Dendritic cell treated with granulocyte-macrophage colony-stimulating factor and Interleukin-4, amounts not matched to agents 40 ng/mL and 50 ng/mL, for 4 days (primary cell): ENCODE data around the gene ARID2.

Source experiments
- H3K27ac Mint-ChIP-seq: one replicate; pipeline ENCODE4 v1.8.0; 2022; ENCODE audit warnings: mild to moderate bottlenecking, mixed read lengths
- H3K27me3 Mint-ChIP-seq: one replicate; pipeline ENCODE4 v1.8.0; 2022; ENCODE audit warnings: mild to moderate bottlenecking, mixed read lengths
- H3K36me3 Mint-ChIP-seq: one replicate; pipeline ENCODE4 v1.8.0; 2022; ENCODE audit warnings: low read depth, mixed read lengths
- H3K4me1 Mint-ChIP-seq: one replicate; pipeline ENCODE4 v1.8.0; 2022; ENCODE audit warnings: low read depth, mixed read lengths
- H3K4me3 Mint-ChIP-seq: one replicate; pipeline ENCODE4 v1.8.0; 2022; ENCODE audit warnings: mild to moderate bottlenecking, moderate library complexity, mixed read lengths
- H3K9me3 Mint-ChIP-seq: one replicate; pipeline ENCODE4 v1.8.0; 2022; ENCODE audit warnings: mixed read lengths
- intact Hi-C: fragments of 100-400 bp; cut with micrococcal nuclease; formaldehyde crosslinking; loops from one replicate; pipeline ENCODE4 v1.15.0; 2022

Gene ARID2

DNA sequence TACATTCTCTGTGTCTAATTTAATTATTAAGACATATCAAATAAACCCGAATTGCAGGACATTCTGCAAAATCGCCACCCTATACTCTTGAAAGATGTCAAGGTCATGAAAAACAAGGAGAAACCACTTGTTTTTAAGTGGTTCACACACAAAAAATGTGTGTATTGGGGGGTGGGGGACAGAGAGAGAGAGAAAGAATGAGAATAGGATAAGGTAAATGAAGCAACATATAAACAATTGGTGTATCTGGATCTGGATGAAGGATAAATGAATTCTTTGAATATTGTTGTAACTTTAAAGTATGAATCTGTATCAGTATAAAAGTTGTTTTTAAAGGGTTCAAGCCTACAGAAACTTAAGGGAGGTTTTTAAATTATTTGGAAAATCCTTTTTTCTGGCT lies 72.1 kb downstream of the ARID2 start:
- Mint-ChIP-seq H3K27me3 (no peaks in the 10 kb centered on the region), H3K36me3 (peaks cover 20% of the 10 kb centered on the region), H3K9me3 (no peaks in the 10 kb centered on the region), H3K4me1 (no peaks in the 10 kb centered on the region), H3K4me3 (no peak overlapping the region), H3K27ac (no peak overlapping the region)
- intact Hi-C loops = no loop called here

- intact Hi-C loops = no loop called here
- no peak overlapping the region for H3K4me3 Mint-ChIP-seq
- no peaks in the 10 kb centered on the region for H3K27me3 Mint-ChIP-seq
- no peak overlapping the region for H3K27ac Mint-ChIP-seq
- peaks cover 20% of the 10 kb centered on the region for H3K36me3 Mint-ChIP-seq
- H3K9me3 Mint-ChIP-seq = no peaks in the 10 kb centered on the region
- H3K4me1 Mint-ChIP-seq = no peaks in the 10 kb centered on the region
Measured at GRCh38 chr12:45803111-45803510, 73.6 kb downstream of the ARID2 start.

DNA sequence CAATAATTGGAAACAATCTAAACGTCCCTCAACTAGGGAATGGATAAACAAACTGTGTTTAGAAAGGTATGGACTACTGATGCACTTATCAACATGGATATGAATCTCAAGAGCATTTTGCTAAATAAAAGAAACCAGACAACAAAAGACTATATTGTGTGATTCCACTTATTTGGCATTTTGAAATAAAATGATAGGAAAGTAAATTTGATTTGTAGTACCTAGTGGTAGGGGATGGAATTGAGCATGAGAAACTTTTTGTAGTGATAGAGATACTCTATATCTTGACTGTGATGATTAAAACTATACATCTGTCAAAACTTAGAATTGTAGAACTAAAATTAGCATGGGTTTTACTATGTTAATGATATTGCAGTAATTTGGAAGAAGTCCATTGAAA lies 87.1 kb downstream of the ARID2 start:
- Mint-ChIP-seq H3K9me3 (no peaks in the 10 kb centered on the region), H3K27me3 (no peaks in the 10 kb centered on the region), H3K36me3 (peaks cover 42% of the 10 kb centered on the region), H3K4me1 (no peaks in the 10 kb centered on the region), H3K27ac (no peak overlapping the region), H3K4me3 (no peak overlapping the region)
- intact Hi-C loops = no loop called here

DNA sequence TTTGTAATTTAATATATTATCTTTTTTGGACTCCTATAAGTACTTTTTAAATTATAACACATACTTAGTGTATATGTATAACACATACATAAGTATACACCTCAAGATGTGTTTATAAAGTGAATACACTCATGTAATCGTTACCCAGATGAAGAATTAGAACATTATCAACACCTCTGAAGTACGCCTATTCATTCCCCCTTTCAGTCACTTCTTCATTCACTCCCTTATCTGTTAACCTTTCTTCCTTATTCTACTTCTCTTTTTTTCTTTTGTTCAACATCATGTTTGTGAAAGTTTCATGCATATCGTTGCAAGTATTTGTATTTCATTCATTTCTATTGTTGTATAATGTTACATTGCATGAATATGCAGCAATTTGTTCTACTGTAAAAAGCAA lies 98.5 kb downstream of the ARID2 start:
- Mint-ChIP-seq H3K4me1 (peaks cover 13% of the 10 kb centered on the region), H3K9me3 (no peaks in the 10 kb centered on the region), H3K27me3 (no peaks in the 10 kb centered on the region), H3K27ac (no peak overlapping the region), H3K36me3 (peaks cover 53% of the 10 kb centered on the region), H3K4me3 (no peak overlapping the region)
- intact Hi-C loops = no loop called here

DNA sequence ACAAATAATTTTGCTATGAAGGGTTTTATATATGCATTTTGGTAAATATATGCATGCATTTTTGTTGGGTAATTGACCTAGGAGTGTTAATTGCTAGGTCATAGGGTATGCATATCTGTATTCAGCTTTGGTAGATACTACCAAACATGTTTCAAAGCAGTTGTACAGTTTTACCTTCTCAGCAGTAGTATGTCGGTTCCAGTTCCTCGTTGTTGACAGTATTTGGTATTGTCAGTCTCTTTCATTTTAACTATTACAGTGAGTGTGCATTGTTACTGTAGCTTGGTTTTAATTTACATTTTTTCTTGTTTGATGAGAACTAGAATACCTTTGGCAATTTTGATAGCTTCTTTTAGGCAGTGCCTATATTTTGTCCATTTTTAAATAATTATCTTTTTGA lies 98.9 kb downstream of the ARID2 start:
- Mint-ChIP-seq H3K9me3 (no peaks in the 10 kb centered on the region), H3K4me3 (no peak overlapping the region), H3K27me3 (no peaks in the 10 kb centered on the region), H3K36me3 (peaks cover 51% of the 10 kb centered on the region), H3K4me1 (peaks cover 13% of the 10 kb centered on the region), H3K27ac (no peak overlapping the region)
- intact Hi-C loops = no loop called here

DNA sequence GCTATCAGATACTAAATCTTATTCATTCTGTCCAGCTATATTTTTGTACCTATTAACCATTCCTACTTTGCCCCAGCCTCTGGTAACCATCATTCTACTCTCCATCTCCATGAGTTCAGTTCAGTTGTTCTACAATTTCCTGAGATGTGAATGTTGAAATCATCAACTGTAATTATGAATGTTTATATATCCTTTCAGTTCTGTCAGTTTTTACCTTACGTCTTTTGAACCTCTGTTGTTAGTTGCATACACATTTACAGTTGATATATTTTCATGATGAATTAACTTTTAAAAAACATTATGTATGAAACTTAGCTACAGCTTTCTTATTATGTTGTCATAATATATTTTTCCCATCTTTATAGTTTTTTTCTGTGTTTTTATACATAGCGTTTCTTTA lies 102.1 kb downstream of the ARID2 start:
- Mint-ChIP-seq H3K36me3 (peaks cover 52% of the 10 kb centered on the region), H3K27ac (no peak overlapping the region), H3K4me1 (peaks cover 13% of the 10 kb centered on the region), H3K4me3 (no peak overlapping the region), H3K27me3 (no peaks in the 10 kb centered on the region), H3K9me3 (no peaks in the 10 kb centered on the region)
- intact Hi-C loops = no loop called here

DNA sequence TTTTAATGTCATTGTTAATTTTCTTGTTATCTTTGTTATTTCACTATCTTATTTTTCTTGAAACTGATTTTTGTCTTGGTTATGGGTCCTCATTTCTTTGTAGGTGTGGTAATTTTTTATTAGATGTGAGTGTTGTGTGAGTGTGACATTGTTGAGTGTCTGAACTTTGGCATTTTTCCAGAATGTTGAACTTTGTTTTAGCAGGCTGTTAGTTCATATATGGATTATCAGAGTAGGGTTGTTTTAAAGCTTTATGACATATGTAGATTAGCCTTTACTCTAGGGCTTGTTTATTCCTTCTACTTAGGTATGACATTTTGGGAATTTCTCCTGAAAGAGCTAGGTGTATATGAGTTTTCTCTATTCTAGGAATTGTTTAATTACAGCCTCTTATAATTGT lies 103.9 kb downstream of the ARID2 start:
- intact Hi-C loops = no loop called here
- peaks cover 57% of the 10 kb centered on the region for H3K36me3 Mint-ChIP-seq
- peaks cover 1% of the 10 kb centered on the region for H3K4me1 Mint-ChIP-seq
- no peak overlapping the region for H3K4me3 Mint-ChIP-seq
- no peak overlapping the region for H3K27ac Mint-ChIP-seq
- no peaks in the 10 kb centered on the region for H3K9me3 Mint-ChIP-seq
- no peaks in the 10 kb centered on the region for H3K27me3 Mint-ChIP-seq

DNA sequence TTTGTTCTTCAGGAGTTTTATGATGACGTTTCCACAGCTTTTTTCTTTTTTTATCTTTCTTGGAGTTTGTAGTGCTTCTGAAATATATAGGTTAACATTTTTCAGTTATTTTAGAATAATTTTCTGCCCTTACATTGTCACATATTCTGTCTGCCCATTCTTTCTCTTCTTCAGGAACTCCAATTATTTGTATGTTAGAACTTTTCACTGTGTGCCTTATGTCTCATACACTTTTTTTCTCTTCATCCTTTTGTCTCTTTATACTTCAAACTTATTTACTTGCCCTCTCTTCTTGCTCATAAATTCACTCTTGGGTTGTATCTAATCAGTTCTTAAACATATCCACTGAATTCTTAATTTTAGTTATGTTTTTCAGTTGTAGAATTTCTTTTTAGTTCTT lies 105.3 kb downstream of the ARID2 start:
- H3K4me1 Mint-ChIP-seq = no peaks in the 10 kb centered on the region
- H3K27me3 Mint-ChIP-seq = no peaks in the 10 kb centered on the region
- no peak overlapping the region for H3K4me3 Mint-ChIP-seq
- H3K36me3 Mint-ChIP-seq = peaks cover 64% of the 10 kb centered on the region
- intact Hi-C loops = no loop called here
- H3K27ac Mint-ChIP-seq = no peak overlapping the region
- no peaks in the 10 kb centered on the region for H3K9me3 Mint-ChIP-seq

DNA sequence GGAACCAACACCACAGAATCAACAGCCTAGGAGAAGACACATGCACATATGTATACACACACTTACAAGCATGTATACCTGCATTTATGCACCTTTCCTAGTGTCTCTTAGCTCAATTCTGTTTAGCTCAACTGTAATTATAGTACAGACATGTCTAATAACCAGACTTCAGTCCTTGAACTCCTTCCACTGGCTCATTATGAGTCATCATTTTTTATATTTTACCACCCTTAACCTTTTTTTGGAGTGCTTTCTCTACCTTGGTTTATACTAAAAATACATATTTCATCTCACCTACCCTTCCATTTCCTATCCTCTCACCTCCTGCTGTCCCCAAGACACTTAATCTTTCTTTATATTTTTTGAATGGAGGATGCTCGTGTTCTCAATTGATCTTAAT lies 110.4 kb downstream of the ARID2 start:
- no peaks in the 10 kb centered on the region for H3K4me1 Mint-ChIP-seq
- no peaks in the 10 kb centered on the region for H3K9me3 Mint-ChIP-seq
- intact Hi-C loops = no loop called here
- H3K27ac Mint-ChIP-seq = no peak overlapping the region
- peaks cover 49% of the 10 kb centered on the region for H3K36me3 Mint-ChIP-seq
- no peak overlapping the region for H3K4me3 Mint-ChIP-seq
- H3K27me3 Mint-ChIP-seq = no peaks in the 10 kb centered on the region

- peaks cover 66% of the 10 kb centered on the region for H3K36me3 Mint-ChIP-seq
- no peaks in the 10 kb centered on the region for H3K9me3 Mint-ChIP-seq
- no peaks in the 10 kb centered on the region for H3K27me3 Mint-ChIP-seq
- no peak overlapping the region for H3K4me3 Mint-ChIP-seq
- no peak overlapping the region for H3K27ac Mint-ChIP-seq
- intact Hi-C loops = no loop called here
- peaks cover 4% of the 10 kb centered on the region for H3K4me1 Mint-ChIP-seq
Measured at GRCh38 chr12:45849289-45849688, 119.8 kb downstream of the ARID2 start.

DNA sequence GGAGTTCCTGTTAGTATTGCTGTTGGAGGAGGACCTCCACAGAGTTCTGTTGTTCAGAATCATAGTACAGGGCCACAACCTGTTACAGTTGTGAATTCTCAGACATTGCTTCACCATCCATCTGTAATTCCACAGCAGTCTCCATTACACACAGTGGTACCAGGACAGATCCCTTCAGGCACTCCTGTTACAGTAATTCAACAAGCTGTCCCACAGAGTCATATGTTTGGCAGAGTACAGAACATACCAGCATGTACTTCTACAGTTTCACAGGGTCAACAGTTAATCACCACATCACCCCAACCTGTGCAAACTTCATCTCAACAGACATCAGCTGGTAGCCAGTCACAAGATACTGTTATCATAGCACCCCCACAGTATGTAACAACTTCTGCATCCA lies 120.8 kb downstream of the ARID2 start:
- Mint-ChIP-seq H3K27ac (no peak overlapping the region), H3K27me3 (no peaks in the 10 kb centered on the region), H3K9me3 (no peaks in the 10 kb centered on the region), H3K4me1 (peaks cover 4% of the 10 kb centered on the region), H3K4me3 (no peak overlapping the region), H3K36me3 (peaks cover 58% of the 10 kb centered on the region)
- intact Hi-C loops = no loop called here

DNA sequence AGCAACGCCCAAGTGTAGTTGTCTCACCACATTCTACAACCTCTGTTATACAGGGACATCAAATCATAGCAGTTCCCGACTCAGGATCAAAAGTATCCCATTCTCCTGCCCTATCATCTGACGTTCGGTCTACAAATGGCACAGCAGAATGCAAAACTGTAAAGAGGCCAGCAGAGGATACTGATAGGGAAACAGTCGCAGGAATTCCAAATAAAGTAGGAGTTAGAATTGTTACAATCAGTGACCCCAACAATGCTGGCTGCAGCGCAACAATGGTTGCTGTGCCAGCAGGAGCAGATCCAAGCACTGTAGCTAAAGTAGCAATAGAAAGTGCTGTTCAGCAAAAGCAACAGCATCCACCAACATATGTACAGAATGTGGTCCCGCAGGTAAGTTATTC lies 123.0 kb downstream of the ARID2 start:
- no peaks in the 10 kb centered on the region for H3K27me3 Mint-ChIP-seq
- H3K27ac Mint-ChIP-seq = no peak overlapping the region
- H3K36me3 Mint-ChIP-seq = peaks cover 56% of the 10 kb centered on the region
- no peak overlapping the region for H3K4me3 Mint-ChIP-seq
- H3K9me3 Mint-ChIP-seq = no peaks in the 10 kb centered on the region
- H3K4me1 Mint-ChIP-seq = peaks cover 4% of the 10 kb centered on the region
- intact Hi-C loops = no loop called here

DNA sequence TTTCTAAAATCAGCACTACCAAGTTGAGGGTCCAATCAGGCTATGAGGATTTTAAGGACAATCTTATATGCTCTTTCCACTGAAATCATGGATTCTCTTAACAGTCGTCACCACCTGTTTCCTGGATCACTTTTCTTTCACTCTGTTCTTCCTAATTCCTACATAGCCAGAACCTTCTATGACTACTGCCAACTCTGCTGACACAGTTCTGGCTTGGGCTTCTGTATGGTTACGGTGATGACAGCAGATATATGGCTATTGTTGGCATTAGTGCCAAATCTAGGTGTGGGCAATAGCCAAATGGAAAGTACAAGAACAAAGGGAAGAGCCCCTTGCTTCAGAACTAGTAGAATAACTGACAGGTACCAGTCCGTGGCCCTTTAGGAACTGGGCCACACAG lies 124.0 kb downstream of the ARID2 start:
- Mint-ChIP-seq H3K9me3 (no peaks in the 10 kb centered on the region), H3K4me1 (no peaks in the 10 kb centered on the region), H3K4me3 (no peak overlapping the region), H3K36me3 (peaks cover 55% of the 10 kb centered on the region), H3K27ac (no peak overlapping the region), H3K27me3 (no peaks in the 10 kb centered on the region)
- intact Hi-C loops = no loop called here

DNA sequence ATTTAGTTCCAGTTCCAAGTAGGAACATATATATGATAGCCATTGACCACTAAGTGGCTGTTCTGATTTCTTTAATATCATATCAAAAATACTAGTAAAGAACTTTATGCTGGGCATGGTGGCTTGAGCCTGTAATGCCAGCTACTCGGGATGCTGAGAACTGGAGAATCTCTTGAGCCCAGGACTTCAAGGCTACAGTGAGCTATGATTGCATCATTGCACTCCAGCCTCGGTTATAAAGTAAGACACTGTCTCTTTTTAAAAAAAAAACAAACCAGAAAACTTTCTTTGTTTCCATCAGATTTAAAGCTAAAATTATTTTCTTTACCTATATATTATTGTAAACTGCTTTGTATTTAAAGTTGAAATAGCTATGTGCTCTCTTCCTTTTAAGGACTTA lies 133.8 kb downstream of the ARID2 start:
- Mint-ChIP-seq H3K4me1 (no peaks in the 10 kb centered on the region), H3K9me3 (no peaks in the 10 kb centered on the region), H3K36me3 (peaks cover 54% of the 10 kb centered on the region), H3K4me3 (no peak overlapping the region), H3K27me3 (no peaks in the 10 kb centered on the region), H3K27ac (no peak overlapping the region)
- intact Hi-C loops = no loop called here

DNA sequence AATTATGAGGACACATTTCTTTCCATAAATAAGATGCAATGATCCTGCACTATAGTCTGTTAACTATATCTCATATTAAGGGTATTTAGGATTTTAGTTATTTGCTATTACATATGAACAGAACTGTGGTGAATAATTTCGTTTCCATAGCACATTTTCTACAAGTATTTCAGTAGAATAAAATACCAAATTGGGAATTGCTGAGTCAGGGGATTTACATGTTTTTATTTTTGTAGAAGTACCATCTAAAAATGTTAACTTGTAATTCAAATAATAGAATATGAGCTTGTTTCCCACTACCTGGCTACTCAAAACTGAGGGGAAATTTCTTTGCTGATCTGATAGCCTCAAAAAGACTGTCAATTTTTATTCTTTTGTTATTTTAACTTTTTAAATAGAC lies 136.8 kb downstream of the ARID2 start:
- no peaks in the 10 kb centered on the region for H3K27me3 Mint-ChIP-seq
- H3K4me3 Mint-ChIP-seq = no peak overlapping the region
- H3K4me1 Mint-ChIP-seq = no peaks in the 10 kb centered on the region
- intact Hi-C loops = no loop called here
- peaks cover 78% of the 10 kb centered on the region for H3K36me3 Mint-ChIP-seq
- H3K27ac Mint-ChIP-seq = no peak overlapping the region
- no peaks in the 10 kb centered on the region for H3K9me3 Mint-ChIP-seq

GRCh38 chr12:45872446-45872845 lies 142.9 kb downstream of the ARID2 start:
- no peaks in the 10 kb centered on the region for H3K27me3 Mint-ChIP-seq
- peaks cover 94% of the 10 kb centered on the region for H3K36me3 Mint-ChIP-seq
- H3K27ac Mint-ChIP-seq = no peak overlapping the region
- intact Hi-C loops = no loop called here
- H3K4me3 Mint-ChIP-seq = no peak overlapping the region
- H3K9me3 Mint-ChIP-seq = no peaks in the 10 kb centered on the region
- H3K4me1 Mint-ChIP-seq = no peaks in the 10 kb centered on the region
